ENCODE data around the gene C1orf87.

Gene C1orf87, protein sequence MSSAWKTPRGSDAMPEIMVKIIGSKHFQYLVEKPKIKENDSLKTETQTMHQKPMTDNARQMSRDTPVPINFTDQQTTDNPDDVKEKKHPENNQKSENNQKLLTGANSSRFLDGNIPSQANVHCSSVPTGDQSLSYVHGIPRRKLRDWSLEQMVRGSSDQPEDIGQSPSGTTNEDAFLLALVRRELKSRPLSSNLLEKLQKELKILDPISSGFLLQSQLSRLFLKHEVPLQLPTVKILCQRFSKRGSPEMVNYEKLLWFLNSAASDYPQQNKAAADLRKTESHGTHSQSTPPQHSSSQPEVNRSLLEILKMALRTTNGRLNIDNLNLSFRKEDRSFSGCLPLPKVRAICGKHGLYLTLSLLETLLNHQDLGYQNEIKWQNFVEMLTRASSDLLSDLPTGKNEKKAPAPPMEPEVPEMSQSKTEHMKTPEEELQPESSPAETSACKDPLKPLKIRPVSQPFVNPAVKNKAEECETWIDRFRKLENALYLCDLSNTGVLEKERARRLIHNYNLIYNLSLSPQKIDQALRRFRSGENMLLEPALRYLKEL

DNA sequence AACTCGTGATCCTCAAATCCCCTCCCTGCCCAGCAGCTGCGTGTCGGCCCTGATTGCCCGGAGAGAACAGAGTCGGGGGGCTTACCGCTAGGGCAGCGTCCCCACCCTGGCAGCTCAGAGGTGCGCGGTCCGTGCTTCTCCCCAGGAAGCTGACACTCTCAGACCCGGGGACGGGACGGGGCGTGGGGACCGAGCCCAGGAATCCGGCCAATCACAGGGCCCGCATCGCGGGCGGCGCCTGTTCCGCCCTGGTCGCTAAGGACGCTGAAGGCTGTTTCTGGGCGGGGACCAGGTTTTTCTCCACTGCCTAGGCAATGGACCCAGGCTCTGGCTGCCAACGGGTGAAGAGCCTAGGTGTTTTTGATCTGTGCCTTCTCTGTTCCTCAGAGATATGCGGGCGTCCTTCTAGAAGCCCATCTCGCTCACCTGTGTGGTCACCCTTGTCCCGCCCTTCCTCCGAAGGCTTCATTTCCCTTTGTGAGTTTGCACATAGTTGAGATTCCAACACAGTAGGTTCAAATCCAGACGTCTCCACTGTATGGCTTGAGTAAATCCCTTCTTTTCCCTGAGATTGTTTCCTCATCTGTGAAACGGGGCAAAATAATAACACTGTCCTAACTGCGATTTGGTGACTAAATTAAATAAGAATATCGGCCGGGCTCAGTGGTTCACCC lies at the start of gene C1orf87:
Gene C1orf87, minus strand, starts transcription at position 166 of the 674 bp plus-strand sequence. CDS start 1,127 bp downstream, outside the sequence.
- peak; percentile 8 for DNase-seq

GRCh38 chr1:60118085-60118484 lies 44.5 kb upstream of the C1orf87 start:
- no peak for DNase-seq

GRCh38 chr1:60114745-60115318 lies 41.3 kb upstream of the C1orf87 start:
- no peak for DNase-seq

DNA sequence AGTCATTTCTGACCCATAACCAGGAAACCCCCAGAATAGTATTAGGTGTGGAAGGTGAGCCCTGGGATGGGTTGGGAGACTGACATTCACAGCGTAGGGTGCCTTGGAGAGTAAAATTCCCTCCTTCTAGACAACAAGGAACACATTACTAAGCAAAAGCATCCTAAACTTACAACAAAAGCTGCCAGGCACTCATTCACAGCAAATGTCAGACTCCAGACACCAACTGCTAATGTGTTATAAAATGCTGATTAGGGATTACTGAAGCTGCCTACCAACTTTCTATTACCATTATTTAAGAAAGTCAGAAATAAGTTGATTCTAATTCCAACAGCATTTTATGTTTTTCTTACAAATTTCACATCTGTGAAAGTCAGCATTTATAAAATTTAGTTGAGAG lies 40.0 kb upstream of the C1orf87 start:
- no peak for DNase-seq

- DNase-seq = no peak
Observed at GRCh38 chr1:60113028-60113427, 39.5 kb upstream of the C1orf87 start.

DNA sequence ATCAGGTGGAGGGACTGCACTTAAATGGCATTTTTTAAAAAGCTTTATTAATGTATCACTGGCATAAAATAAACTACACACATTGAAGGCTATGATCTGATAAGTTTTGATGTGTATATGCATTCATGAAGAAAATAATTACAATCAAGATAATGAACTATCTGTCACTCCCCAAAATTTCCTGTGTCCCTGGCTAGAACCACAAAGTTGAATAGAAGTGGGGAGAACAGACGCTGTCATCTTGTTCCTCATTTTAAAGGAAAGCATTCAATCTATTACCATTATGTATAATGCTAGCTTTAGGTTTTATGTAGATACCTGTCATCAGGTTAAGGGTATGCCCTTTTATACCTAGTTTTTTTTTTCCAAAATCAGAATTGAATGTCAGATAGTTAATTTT lies 38.1 kb upstream of the C1orf87 start:
- no peak for DNase-seq

DNA sequence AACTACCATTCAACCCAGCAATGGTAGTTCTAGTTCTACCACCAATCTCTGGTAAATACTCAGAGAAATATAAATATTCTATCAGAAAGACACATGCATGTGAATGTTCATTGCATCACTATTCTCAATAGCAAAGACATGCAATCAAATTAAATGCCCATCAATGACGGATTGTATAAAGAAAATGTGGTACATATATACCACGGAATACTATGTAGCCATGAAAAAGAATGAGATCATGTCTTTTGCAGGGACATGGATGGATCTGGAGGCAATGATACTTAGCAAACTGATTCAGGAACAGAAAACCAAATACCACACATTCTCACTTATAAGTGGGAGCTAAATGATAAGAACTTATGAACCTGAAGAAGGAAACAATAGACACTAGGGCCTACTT lies 37.5 kb upstream of the C1orf87 start:
- no peak for DNase-seq

DNA sequence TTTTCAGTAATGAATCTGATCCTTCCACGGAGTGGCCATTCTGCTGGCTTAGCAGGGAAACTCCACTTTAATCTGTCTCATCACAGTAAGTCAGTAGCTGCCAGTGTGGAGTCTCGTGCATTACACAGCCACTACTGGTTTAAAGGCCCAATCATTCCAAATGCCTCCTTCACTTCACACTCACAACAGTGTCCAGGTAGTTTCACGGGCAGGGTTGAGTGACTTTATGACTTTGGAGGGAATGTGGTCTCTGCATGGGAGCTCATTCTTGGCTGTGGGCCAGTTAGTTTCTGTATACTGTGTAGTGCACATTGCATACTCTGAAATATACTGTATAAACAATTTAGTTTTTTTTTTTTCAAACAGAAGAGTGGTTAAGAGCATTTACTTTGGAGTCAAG lies 34.6 kb upstream of the C1orf87 start:
- DNase-seq = peak; percentile 26

DNA sequence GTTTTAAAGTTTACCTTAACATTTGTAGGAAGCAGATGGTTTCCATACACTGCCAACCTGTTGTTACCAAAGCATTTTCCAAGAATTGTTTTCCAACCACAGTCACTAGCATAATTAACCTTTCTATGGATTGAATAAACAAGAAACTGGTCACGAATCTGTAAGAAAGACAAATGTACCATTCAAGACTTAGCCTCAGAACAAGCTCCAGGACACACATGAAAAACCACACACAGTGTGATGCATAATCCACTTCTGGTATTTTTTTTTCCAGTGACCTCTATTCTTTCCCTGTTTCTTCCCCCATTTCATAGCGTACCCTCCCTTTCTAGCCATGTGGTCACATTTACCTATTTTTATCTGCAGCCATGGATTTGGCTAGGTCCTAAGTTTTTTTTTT lies 29.6 kb upstream of the C1orf87 start:
- no peak for DNase-seq

DNA sequence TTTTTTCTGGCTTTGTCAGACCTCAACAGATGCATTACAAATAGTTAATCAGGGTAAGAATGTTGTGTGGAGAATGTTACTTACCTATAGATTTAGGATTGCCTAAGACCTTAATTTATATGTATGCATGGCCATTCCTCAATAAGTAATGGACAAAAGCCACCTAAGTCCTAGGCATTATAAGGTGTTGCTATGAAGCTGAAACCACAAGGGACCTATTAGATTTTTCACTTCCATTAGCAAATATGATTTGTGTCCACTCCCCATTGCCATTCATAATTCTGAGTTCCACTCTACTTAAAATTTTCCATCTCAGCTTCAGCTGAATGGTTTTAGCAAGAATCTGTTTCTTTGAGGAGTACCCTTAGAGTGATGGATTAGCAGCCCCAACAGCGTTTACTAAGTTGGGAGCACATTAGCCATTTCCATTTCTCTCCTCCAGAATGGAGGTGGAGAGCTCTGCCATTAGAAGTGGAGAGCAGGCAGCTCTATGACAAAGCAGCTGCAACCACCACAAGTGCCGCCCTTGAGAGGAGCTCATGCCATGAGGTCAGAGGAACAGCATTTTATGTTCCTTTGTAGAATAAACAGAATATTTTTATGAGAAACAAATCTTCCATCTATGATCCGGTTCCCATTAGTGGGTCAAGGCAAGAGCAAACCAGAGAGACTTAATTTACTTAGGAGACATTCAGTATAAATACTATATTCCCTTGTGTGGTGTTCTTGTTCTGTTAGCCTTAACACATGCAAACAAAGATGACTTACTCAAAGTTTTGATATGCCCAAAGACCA lies 28.9 kb upstream of the C1orf87 start:
- peak; percentile 47 for DNase-seq

DNA sequence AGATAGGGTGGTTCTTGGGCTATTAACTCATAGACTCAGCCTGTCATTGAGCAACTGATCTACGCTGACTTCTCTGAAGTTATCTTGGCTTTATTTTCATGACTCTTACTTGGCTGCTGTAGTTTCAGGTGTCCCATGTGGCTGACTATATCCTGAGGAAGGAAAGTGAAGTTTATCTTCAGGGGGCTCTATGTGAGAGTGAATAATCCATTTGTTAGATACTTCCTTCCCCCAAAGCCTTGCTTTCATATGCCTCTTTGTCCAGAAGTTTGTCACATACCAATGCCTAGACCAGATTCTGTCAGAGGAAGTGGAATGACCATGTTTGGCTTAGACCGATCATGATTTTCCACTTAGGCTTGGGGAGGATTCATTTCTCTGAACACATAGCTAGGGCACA lies 27.9 kb upstream of the C1orf87 start:
- no peak for DNase-seq

DNA sequence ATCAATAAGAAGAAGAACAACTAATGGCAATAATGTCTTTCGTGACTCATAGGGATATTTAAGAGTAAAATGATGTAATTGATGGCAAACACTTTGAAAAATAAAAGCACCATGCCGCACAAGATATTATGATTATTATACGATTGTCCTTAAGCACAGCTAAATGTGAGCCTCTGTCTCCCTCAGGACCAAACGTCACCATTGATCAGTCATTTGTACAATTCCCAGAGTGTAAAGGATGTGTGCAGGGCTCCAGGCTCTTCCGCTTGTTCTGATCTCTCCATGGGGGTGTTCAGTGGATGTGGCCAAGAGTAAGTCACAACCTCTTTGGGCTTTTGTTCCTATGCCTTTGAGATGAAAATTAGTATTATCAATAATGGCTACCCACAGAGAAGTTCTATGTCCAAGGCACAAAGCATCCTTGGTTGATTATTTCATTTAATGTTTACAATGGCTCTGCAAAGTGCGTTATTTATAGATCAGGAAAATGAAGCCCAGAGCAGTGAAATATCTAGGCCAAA lies 17.7 kb upstream of the C1orf87 start:
- DNase-seq = no peak

GRCh38 chr1:60090655-60091054 lies 17.1 kb upstream of the C1orf87 start:
- no peak for DNase-seq

GRCh38 chr1:60088620-60089155 lies 15.1 kb upstream of the C1orf87 start:
- DNase-seq = no peak

DNA sequence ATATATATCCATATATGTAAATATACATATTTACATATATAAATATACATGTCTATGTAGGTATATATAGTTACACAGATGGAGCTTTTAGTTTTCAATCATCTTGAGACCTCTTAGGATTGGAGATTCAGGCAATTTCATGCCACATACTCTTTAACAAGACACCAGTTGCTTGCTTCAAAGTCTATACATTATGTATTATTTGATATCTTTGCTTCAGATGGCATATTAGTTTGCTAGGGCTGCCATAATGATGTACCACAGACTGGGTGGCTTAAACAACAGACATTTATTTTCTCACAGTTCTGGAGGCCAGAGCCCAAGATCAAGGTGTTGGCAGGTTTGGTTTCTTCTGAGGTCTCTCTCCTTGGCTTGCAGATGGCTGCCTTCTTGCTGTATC lies 14.1 kb upstream of the C1orf87 start:
- no peak for DNase-seq

DNA sequence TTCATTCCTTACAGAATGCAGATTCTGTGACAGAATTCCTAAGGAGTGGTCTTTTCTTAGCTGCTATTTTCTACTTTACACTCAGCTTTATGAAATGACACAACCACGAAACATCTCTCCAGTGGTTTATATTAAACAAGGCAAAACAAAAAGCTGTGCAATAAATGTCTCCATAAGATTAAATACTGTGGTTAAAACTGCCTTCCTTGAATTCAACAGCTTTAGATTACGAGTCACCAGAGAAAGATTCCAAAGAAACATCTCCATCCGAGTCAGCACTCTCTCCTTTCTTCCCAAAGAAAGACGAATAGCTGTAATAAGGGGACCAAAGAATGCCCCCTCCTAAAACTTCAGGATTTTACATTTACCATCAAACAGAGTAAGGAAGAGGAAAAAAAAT lies 4.6 kb upstream of the C1orf87 start:
- DNase-seq = no peak

- no peak for DNase-seq
Observed at GRCh38 chr1:60071296-60071695, 2.3 kb downstream of the C1orf87 start.

DNA sequence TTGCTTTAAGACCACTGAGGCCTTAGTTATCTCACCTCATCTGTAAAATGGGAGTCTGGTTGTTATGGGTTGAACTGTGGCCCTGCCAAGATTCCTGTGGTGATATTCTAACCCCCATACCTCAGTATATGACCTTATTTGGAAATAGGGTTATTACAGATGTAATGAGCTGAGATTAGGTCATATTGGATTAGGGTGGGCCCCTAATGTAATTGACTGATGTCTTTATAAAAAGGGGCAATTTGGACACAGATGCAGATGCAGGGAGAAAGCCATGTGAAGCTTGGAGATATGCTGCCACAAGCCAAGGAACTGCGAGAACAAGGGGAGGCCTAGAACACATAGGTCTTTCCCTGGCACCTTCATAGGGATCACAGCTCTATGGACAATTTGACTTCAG lies 3.9 kb downstream of the C1orf87 start:
- no peak for DNase-seq

DNA sequence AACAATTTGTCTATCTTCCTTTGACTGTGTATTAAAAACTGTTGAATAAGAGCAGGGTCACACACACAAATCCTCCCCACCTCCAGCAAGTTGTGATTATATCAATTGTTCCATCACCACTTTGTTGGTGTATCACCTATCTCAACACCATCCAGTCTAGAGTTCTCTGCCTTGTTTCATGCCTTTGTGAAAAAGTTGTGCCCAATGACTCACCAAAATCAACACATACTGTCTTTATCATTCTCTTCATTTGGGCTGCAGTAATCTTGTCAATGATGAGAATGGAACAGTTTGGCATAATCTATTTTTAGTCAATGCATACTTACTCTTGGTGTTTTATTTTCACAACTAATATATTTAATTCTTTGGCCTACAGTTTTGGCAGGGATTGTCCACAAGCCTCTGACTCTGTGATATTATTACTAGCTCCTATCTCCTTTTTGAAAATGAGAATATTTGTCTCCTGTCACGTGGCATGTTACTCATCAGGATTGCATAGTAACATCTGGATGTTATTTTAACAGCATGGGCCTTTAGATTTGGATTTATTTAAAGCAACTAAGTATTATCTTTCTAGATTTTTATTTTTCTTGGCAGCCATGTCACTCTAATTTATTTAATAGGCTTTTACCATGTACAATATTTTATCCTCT lies 5.1 kb downstream of the C1orf87 start:
- no peak for DNase-seq

- DNase-seq = no peak
Observed at GRCh38 chr1:60066001-60066400, 7.6 kb downstream of the C1orf87 start.

DNA sequence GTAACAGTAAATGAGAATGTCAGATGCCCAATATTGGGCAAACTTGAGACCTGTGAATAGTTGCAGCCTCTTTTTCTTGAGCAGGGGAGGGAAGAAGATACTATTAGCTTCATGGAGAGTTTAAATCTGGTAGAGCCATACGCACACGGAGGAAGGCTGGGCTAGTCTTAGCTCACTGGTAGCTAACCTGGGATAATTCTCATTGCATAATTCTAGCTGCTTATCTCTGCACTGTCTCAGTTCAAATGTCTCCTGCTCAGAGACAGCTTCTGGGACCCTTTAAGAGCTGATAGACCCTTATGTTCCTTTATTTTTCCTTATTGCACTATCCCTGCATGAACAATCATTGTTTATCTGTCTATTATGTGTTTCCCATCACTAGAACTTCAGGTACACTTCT lies 8.4 kb downstream of the C1orf87 start:
- DNase-seq = no peak

GRCh38 chr1:60063561-60063960 lies 10.0 kb downstream of the C1orf87 start:
- no peak for DNase-seq
